Type B pancreatic cell (in vitro differentiated cells): ENCODE measurements around the gene ZFAND2B. TPM values are rescaled to one million over a fixed set of nuclear protein-coding genes. Genes with fewer than 3 reads are reported as not detected.
A peak's percentile ranks its signal among the peaks of the same experiment; 100 is the strongest.

Source experiments
- DNase-seq: peaks from one replicate; pipeline ENCODE4 v3.0.0; 2021; ENCODE audit warnings: mixed read lengths; ENCODE audit not compliant: unreplicated experiment; ENCODE audit errors: extremely low spot score
- H3K27ac Mint-ChIP-seq: 2 replicates; pipeline ENCODE4 v1.8.0; 2021; ENCODE audit warnings: mild to moderate bottlenecking, mixed read lengths
- H3K27me3 Mint-ChIP-seq: 2 replicates; pipeline ENCODE4 v1.8.0; 2021; ENCODE audit warnings: mixed read lengths
- H3K36me3 Mint-ChIP-seq: 2 replicates; pipeline ENCODE4 v1.8.0; 2021; ENCODE audit warnings: mixed read lengths
- H3K4me1 Mint-ChIP-seq: one replicate; pipeline ENCODE4 v1.8.0; 2021; ENCODE audit warnings: mixed read lengths; ENCODE audit not compliant: unreplicated experiment
- H3K4me3 Mint-ChIP-seq: 2 replicates; pipeline ENCODE4 v1.8.0; 2021; ENCODE audit warnings: mild to moderate bottlenecking, mixed read lengths
- H3K9me3 Mint-ChIP-seq: 2 replicates; pipeline ENCODE4 v1.8.0; 2021; ENCODE audit warnings: mixed read lengths
- CTCF ChIP-seq: fragments of 200-600 bp; sonication (generic); conservative IDR thresholded peaks from 2 replicates; pipeline ENCODE4 v1.5.0; 2021; ENCODE audit warnings: antibody characterized with exemption, mild to moderate bottlenecking
- total RNA-seq: library from RNA; stranded (reverse); gene quantifications from 2 replicates; pipeline ENCODE4 v1.2.1, GENCODE V29; 2021; ENCODE audit warnings: low replicate concordance

Gene ZFAND2B
- total RNA-seq, 1 donor from 2014 or later = 25.9 TPM

GRCh38 chr2:219160186-219161017 lies 46.2 kb upstream of the ZFAND2B start, which contains the start of gene NHEJ1:
TSS of gene NHEJ1 (minus strand) at chr2:219160815. CDS start at chr2:219158362, 2,453 bp downstream.
- peak; percentile 100 for TF ChIP-seq CTCF
- H3K9me3 Mint-ChIP-seq = no peaks in the 10 kb centered on the region
- peaks cover 21% of the 10 kb centered on the region for H3K4me1 Mint-ChIP-seq
- peak within 1 kb of the TSS; percentile 97 for H3K4me3 Mint-ChIP-seq
- no peaks in the 10 kb centered on the region for H3K27me3 Mint-ChIP-seq
- H3K27ac Mint-ChIP-seq = peak within 1 kb of the TSS; percentile 96
- peaks cover 9% of the 10 kb centered on the region for H3K36me3 Mint-ChIP-seq
- DNase-seq = peak; percentile 95

- peak overlapping the region; percentile 97 for H3K4me3 Mint-ChIP-seq
- peaks cover 9% of the 10 kb centered on the region for H3K36me3 Mint-ChIP-seq
- no peak for TF ChIP-seq CTCF
- peak overlapping the region; percentile 96 for H3K27ac Mint-ChIP-seq
- DNase-seq = no peak
- no peaks in the 10 kb centered on the region for H3K27me3 Mint-ChIP-seq
- H3K4me1 Mint-ChIP-seq = peaks cover 21% of the 10 kb centered on the region
- H3K9me3 Mint-ChIP-seq = no peaks in the 10 kb centered on the region
These were observed 45.5 kb upstream of the ZFAND2B start for GRCh38 chr2:219161097-219161496.

GRCh38 chr2:219163156-219163555 lies 43.4 kb upstream of the ZFAND2B start:
- peaks cover 21% of the 10 kb centered on the region for H3K4me1 Mint-ChIP-seq
- H3K4me3 Mint-ChIP-seq = no peak overlapping the region

GRCh38 chr2:219165058-219165911 lies 41.3 kb upstream of the ZFAND2B start:
- Mint-ChIP-seq H3K36me3 (no peaks in the 10 kb centered on the region), H3K27me3 (no peaks in the 10 kb centered on the region), H3K4me3 (no peak overlapping the region), H3K4me1 (peaks cover 9% of the 10 kb centered on the region), H3K9me3 (no peaks in the 10 kb centered on the region), H3K27ac (no peak overlapping the region)
- TF ChIP-seq CTCF = no peak
- no peak for DNase-seq

More at GRCh38 chr2:219163156-219163555, 43.4 kb upstream of the ZFAND2B start:
- DNase-seq = no peak
- no peak overlapping the region for H3K27ac Mint-ChIP-seq
- no peaks in the 10 kb centered on the region for H3K27me3 Mint-ChIP-seq
- no peaks in the 10 kb centered on the region for H3K9me3 Mint-ChIP-seq
- no peak for TF ChIP-seq CTCF
- H3K36me3 Mint-ChIP-seq = no peaks in the 10 kb centered on the region

- no peak for DNase-seq
- peaks cover 6% of the 10 kb centered on the region for H3K36me3 Mint-ChIP-seq
- H3K27ac Mint-ChIP-seq = no peak overlapping the region
- H3K9me3 Mint-ChIP-seq = no peaks in the 10 kb centered on the region
- no peak overlapping the region for H3K4me3 Mint-ChIP-seq
- no peaks in the 10 kb centered on the region for H3K4me1 Mint-ChIP-seq
- no peak for TF ChIP-seq CTCF
- no peaks in the 10 kb centered on the region for H3K27me3 Mint-ChIP-seq
These were observed 38.6 kb upstream of the ZFAND2B start for GRCh38 chr2:219167997-219168396.
